AML-193 (cell line): ENCODE data around the gene P3H1.
"Not testable (repeated sequence)": the region's sequence is repeated elsewhere in the genome, so short reads cannot be mapped to it uniquely, and the experiment has no call there.

ENCODE experiments used
- DNase-seq, 2 experiments: peaks; one replicate each; lab custom pipeline; 2025; lab: John Stamatoyannopoulos, UW

P3H1 gene, protein sequence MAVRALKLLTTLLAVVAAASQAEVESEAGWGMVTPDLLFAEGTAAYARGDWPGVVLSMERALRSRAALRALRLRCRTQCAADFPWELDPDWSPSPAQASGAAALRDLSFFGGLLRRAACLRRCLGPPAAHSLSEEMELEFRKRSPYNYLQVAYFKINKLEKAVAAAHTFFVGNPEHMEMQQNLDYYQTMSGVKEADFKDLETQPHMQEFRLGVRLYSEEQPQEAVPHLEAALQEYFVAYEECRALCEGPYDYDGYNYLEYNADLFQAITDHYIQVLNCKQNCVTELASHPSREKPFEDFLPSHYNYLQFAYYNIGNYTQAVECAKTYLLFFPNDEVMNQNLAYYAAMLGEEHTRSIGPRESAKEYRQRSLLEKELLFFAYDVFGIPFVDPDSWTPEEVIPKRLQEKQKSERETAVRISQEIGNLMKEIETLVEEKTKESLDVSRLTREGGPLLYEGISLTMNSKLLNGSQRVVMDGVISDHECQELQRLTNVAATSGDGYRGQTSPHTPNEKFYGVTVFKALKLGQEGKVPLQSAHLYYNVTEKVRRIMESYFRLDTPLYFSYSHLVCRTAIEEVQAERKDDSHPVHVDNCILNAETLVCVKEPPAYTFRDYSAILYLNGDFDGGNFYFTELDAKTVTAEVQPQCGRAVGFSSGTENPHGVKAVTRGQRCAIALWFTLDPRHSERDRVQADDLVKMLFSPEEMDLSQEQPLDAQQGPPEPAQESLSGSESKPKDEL

DNA sequence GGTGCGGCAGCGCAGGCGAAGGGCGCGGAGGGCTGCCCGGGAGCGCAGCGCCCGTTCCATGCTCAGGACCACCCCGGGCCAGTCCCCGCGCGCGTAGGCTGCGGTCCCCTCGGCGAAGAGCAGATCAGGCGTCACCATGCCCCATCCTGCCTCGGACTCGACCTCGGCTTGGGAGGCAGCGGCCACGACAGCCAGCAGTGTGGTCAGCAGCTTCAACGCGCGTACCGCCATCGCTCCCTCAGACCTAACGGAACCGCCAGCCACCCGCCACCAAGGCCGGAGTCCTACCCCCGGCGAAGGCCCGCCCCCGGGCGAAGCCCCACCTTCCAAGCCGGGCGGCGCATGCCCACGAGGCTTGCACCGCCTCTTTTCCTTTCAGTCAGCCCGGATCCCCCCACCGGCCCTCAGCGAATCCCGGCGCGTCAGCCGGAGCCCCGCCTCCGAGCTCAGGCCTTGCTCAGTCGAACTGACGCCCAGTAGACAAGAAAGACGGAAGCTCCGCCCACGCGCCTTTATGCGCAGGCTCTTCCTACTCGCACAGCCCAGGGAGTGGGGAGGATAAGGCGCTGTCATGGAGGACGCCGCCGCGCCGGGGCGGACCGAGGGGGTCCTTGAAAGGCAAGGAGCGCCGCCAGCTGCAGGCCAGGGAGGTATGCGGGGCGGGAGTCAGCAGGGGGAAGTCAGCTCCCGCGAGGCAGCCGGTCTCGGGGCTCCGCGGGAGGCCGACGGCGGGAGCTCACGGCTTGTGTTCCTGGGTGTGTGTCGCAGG lies at the start of gene P3H1, which contains the start of gene C1orf50:
Gene P3H1, minus strand, starts transcription at position 288 of the 769 bp plus-strand sequence. Its CDS starts 57 bp downstream, at position 231.
Gene C1orf50, plus strand, starts transcription at position 509 of the 769 bp plus-strand sequence. Its CDS starts 63 bp downstream, at position 572.
- peak; percentile 97 for DNase-seq

DNA sequence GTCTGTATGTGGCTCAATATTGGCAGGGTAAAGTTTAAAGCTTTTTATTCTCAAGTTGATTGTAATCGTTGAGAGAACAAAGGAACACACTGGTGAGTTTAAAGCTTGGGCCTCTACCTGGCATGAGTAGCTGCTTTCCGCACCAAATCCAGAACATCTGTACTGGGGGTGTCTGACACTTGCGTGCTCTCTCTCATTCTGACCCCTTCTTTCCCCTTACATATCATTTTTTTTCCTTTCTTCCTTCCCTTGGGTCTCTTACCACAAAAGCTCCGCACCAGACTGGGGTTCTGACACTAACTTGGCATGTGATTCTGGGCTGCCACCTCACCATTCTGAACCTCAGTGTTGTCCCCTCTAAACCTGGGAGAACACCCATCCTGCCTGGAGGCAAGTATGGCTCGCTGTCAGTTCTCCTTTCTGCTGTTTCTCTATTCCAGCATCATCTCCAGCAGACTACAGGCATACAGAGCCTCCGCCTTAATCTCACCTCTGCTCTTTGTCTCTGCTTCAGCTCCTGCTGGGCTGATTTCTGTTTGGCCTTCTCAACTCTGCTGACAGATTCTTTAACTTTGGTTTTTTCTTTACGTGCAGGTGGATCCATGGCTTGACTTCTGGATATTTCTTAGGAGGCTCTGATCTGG lies 49.2 kb upstream of the P3H1 start:
- DNase-seq: peak in 1 of 2 experiments; percentile 16

DNA sequence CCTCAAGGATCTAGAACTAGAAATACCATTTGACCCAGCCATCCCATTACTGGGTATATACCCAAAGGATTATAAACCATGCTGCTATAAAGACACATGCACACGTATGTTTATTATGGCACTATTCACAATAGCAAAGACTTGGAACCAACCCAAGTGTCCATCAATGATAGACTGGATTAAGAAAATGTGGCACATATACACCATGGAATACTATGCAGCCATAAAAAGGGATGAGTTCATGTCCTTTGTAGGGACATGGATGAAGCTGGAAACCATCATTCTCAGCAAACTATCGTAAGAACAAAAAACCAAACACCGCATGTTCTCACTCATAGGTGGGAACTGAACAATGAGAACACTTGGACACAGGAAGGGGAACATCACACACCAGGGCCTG lies 48.0 kb upstream of the P3H1 start:
- not testable (repeated sequence) for DNase-seq

DNA sequence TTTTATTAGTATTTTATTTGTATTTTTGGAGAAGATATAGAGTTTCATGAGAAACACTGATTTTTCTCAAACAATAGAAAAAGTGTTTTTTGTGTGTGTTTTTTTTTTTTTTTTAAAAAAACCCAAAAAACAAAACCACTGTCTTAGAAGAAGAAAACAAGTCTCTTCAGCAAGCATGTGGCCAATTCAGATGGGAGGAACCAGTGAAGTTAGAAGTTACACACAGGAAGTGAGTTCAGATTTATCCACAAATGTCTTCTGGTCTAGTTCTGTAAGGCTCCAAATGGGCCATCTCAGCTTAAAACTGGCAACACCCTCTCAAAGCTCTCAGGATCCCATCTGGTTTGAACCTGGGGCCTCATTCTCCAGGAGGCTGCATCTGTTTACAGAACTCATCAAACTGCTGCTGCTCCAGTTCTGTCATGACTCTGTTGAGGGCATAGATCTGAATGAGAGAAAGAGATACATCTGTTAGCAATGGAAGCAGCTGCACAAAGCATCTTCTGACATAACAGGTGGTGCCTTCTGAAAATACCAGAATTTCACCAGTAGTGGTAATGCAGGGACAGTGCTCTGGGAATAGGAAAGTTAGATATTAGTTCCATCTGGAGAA lies 40.3 kb upstream of the P3H1 start:
- no peak for DNase-seq

DNA sequence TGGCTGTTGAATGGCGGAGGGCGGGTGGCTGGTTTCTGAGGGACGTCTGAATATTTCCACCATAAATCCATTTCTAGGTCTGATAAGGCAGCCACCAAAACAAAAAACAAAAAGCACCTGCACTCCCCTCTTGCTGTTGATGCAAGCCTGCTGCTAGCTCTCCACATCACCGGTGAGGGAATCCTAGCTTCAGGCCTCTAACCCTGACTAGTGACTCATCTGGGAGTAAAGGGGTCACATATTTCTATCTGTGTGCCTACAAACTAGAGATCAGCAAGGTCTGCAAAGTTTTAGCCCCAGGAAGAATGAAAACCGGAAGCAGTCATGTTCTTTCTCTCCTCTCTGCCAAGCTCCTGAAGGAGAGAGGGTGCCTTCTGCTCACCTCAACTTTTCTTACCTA lies 39.8 kb upstream of the P3H1 start:
- no peak for DNase-seq

DNA sequence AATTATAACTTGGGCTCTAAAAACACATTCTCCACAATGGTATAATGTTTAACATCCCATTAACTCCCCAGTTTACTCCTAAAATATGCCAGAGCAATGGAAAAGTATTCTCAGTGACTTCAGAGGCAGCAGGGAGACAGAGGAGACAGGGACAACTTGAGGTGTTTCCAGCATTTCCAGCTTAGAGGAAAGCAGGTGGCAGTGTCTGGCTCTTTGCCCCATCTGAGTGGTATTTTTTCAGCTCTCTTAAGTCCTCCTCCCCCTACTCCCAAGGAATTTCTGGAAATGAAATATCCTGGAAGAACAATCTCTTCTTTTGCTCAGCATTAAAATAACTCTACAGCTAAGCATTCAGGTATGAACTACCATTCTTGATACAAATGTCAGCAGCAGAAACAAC lies 39.3 kb upstream of the P3H1 start:
- no peak for DNase-seq

DNA sequence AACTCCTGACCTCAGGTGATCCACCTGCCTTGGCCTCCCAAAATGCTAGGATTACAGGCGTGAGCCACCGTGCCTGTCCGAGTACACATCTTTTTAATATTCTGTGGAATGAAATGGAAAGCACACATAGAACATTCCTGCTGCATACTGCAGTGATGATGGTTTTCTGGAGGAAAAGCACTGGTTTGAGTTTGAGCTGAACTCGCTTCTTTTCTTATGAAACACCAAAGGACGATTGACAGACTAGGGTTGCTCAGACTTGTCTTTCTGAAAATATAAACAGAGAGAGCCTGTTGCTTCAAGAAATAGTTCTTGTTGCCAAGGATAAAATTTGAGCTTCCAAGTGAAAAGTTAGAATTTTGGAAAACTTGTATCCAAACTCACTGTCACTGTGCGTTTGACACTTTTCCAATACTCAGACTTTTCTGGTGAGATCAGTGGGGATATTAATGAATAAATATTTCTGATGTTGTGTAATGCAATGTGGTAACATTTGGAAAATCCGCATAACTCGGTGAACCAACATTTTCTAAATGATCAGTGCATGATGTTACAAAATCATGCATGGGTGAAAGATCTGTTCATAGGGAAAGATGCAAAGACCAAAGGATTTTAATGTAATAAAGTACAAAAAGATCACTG lies 35.1 kb upstream of the P3H1 start:
- DNase-seq: no peak

DNA sequence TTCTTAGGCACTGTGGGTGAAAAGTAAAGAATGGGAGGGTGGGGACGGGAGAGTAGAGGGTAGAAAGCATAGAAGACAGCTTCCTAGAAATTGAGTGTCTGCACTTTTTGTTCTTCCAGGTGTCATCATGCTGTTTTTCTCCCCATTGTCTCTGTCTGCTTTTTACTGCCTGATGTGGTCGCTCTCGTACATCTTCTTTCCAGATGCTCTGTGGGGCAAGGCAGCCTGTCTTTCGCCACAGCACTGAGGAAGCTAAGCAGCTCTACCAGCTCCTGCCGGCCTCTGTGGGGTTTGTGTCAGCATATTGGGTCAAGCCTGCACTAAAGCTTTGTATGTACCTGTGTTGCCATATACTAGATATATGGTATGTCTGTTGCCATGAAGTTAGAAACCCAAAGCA lies 31.2 kb upstream of the P3H1 start:
- DNase-seq: no peak

DNA sequence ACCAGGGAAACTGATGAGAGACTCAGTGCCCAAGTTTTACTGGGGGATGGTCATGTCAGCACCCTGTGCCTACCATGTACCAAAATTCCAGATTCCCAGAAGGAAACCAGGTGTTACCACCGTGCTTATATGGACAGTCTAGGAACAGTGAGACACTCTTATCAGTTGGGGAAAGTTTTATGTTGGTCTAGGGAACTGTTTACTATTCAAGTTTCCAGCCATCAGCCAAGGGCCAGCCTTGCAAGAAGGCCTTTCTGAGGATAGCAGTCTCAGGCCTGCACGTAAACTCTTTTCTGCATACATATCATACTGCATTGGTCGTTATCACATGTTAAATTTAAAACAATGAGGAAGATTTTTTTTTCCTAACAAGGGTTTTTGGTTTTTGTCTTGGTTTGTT lies 30.6 kb upstream of the P3H1 start:
- DNase-seq: no peak

DNA sequence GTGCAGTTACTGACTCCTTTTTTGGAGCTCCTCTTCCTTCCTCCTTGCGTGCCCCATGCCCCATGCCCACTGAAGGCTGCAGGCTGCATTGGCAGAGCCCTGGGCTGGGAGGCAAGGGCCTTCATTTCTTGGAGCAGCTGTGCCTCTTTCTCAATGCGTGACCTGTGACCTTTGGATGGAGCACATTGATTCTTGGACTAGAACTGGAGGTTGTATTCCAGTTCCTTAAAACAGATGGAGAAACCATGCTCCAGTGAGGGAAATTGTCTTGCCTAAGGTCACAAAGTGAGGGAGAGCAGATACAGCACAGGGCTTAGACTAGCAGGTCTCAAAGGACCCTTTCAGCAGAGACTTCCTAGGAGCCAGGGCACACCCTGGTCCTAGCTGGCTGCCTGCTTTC lies 27.0 kb upstream of the P3H1 start:
- DNase-seq: no peak

DNA sequence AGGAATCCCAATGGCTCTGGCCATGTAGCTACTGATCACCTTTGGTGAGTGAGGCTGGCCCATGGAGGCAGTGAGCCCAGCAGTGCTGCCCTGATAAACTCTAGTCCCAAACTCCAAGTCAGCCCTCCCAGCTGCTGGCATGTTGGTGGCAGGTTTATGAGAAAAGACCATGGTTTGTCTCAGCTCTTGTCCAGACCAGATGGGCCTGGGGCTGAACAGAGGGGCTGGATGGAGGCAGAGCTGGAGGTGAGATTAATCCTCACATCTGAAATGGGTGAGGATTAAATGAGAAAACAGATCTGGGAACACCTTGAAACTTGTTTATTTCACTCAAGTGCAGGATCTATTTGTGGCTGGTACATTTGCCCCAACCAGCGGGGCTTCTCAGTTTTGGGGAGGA lies 21.2 kb upstream of the P3H1 start:
- DNase-seq: no peak

DNA sequence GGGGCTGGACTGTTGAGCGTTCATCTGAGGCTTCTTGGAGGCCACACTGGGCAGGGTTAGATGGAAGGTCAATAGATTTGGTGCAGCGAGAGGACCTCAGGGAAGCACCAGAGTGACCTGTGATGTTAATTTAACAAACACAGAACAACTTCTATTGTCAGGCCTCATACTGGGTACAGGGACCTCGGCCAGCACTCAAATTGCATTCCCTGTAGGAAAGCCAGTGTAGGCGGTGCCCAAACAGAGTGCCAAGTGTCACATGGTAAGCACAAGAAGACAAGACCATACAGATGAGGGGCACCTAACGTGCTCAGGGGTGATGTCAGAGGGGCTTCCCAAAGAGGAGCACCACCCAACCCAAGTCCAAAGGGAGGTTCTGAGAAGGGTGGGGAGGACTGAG lies 19.3 kb upstream of the P3H1 start:
- no peak for DNase-seq

DNA sequence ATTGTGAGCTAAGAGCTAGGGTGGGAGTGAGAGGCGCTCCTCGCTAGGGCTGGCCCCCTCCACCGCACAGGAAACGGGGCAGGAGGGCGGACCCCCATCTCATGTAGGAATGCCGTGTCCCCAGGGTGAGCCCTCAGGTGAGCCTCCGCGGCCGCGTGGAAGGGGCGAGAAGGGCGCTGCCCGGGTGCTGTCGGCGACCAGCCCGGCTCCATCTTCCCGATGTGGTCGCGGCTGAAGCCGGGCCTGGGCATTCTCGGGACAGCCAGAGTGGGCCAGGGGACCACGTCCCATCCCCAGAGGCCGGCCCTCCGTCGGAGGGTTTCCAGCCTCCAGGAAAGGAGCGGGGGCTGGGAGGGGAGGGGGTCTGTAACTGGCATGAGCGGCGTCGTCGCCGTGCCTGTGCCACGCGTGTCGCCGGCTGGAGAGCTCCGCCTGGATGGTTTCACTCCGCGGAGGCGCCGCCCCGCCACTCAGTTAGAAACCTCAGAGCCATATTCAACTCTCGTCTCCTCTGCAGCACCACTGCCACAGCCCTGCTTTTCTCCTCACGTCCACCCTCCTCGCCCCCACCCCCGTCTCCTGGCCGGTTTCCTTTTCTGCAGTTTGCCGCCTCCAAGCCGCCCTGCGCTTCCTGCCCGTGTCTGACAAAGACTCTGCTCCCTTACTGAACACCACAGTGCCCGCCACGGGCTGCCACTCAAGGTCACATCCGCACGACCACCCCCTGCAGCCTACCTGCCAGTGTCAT lies 18.3 kb upstream of the P3H1 start, which contains the start of gene TMEM269:
Gene TMEM269, plus strand, starts transcription at position 46 of the 748 bp plus-strand sequence. CDS start 4,903 bp downstream, outside the sequence.
- DNase-seq: no peak

DNA sequence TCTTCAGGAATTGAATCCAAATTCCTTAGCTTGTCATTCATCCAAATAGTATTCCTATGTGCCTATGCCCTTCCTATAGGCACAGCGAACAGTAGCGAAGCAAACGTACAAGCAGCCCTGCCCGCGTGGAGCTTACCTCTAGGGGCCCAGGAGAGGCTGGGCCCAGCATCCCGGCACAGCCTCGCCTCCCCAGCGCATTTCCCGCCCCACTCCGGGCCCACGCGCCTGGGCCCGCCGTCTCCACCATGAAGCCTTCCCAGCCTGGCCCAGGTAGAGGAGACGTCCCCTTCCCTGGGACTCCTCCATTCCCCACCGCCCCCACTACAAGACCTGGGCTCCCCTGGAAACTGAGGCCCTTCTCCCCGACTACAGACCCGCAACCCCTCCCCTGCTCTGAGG lies 17.7 kb upstream of the P3H1 start:
- DNase-seq: no peak

DNA sequence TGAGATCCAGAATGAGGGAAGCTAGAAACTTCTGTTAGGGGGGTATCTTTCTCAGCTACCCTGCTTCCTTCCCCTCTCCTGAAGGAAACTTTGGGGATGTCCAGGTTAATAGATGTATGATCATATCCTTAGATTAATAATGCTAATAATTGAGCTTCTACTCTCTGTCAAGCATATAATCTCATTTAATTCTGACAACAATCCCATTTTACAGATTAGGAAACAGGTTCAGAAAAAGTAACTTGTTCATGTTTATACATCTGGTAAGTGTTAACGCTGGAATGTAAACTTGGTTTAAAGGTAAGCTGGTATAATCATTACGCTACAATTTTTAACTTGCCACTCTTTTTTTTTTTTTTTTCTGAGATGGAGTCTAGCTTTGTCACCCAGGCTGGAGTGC lies 16.3 kb upstream of the P3H1 start:
- no peak for DNase-seq

DNA sequence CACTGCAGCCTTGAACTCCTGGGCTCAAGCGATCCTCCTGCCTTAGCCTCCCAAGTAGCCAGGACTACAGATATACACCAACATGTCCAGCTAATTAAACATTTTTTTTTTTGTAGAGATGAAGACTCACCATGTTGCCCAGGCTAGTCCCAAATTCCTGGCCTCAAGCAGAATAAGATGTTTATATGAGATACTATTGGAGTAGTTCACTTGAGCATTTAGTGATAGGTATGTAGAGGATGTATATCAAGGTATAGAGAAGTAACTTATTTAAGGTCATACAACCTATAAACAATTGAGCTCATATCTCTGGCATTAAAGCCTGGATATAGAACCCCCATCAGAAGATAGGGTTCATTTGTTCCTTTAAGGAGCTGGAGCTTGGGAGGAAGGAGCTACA lies 13.3 kb upstream of the P3H1 start:
- no peak for DNase-seq

DNA sequence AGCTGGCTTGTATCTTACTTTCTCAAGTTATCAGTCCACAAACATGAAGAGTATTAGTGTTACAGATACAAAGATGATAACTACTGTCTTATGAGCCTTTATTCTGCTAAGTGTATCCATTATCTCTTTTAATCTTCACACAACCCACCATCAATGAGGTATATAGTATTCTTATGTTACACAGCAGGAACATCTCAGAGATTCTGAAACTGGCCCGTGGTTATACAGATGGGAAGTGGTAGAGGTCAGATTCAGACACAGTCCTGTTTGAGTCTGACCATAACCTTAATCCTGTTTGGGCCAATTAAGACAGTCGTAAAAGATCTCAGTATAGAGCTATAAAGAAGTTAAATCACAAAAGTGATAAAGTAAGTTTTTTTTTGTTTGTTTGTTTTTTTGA lies 12.9 kb upstream of the P3H1 start:
- no peak for DNase-seq

DNA sequence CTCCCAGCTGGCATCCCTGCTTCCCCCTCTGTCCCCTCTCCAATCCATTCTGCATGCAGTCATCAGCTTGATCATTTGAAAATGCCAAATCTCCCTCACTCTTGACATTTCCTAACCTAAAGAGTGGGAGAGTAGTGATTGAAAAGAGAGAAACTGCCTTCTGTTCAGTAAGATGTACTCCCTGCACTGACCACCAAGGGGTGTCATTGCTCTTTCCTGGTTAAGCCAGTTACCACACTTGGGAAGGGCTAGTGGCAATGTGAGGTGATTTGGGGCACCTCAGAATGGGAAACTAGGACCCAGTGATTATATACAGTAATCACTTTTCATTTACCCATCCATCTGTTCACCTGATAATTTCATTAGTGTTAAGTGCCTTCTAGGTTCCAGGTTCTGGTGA lies 11.0 kb upstream of the P3H1 start:
- peak; percentile 17 to 24 for DNase-seq

DNA sequence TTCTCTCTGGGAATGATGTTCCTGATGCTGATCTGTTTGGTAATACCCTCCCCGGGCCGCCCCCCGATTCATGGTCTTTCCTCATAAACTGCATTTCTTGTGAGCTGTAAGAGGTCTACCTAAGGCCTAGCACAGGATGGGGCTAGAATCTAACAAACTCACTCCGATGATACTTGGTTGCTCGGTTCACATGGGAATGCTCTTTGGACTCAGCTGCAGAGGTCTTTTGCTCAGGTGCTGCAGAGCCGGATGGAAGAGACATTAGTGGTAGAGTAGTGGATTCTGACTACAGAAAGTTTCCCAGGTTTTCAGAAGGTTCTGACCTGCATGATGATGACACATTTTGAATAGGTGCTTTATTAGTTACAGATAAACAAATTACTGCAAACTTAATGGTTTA lies 9.7 kb upstream of the P3H1 start:
- DNase-seq: no peak

DNA sequence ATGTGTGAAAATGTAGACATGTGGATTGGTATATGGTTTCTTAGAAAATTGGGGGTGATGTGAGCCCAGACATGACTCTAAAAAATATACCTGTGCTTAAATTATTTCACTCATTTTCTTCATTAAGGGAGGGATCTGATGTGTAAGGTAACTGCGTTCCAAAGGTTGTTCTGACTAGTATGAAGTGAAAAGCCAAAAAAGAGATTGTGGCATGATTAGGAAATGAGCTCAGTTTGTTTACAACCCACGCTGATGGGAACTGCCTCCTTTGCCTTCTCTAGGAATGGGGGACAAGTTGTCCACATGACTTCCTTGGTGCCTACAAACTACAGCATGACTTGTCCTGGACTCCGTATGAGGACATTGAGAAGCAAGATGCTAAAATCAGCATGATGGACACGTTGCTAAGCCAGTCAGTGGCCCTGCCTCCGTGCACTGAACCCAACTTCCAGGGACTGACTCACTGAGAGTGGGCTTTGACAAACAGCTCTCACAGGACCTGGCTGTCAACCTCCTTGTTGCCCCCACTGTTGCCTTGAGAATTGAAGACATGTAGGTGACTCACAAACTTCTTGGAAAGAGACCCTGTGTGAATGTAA lies 8.2 kb upstream of the P3H1 start:
- no peak for DNase-seq
